H1 (cell line): ENCODE data around the gene PAK2. TPM values are rescaled to one million over a fixed set of nuclear protein-coding genes. Genes with fewer than 3 reads are reported as not detected.
"Not testable (repeated sequence)": the region's sequence is repeated elsewhere in the genome, so short reads cannot be mapped to it uniquely, and the experiment has no call there.

Experiments used
- CTCF ChIA-PET: fragments of 300-600 bp; sonication (Branson Sonifier 250); formaldehyde crosslinking; loops from one replicate; lab custom pipeline; 2021; ENCODE audit not compliant: partially characterized antibody; lab: Charles Lee
- POLR2A ChIA-PET: fragments of 300-600 bp; sonication (Branson Sonifier 250); formaldehyde crosslinking; loops from one replicate; lab custom pipeline; 2021; ENCODE audit warnings: inconsistent platforms; ENCODE audit not compliant: partially characterized antibody; lab: Charles Lee
- DNase-seq, 2 experiments: peaks; one replicate each; pipeline versions ENCODE4 v3.0.0 to v3.0.0-alpha.2; 2010 to 2022; ENCODE audit warnings: low spot score in 2 of 2, low read depth in 1 of 2, mixed read lengths in 1 of 2
- FAIRE-seq: peaks from 2 replicates; lab custom pipeline; 2011; peaks lifted over from hg19 to GRCh38; lab: Jason Lieb, UNC
- H2AFZ ChIP-seq: 2 replicates; pipeline ENCODE4 v1.8.1; 2012; ENCODE audit warnings: low read length, inconsistent platforms
- H2AK5ac ChIP-seq: 2 replicates; pipeline ENCODE4 v1.6.1; 2013; ENCODE audit warnings: low read depth, low read length
- H2BK120ac ChIP-seq: replicated peaks from 2 replicates; pipeline ENCODE3; 2013; ENCODE audit warnings: low read depth, low read length, inconsistent platforms
- H2BK12ac ChIP-seq: 2 replicates; pipeline ENCODE4 v1.6.1; 2013; ENCODE audit warnings: low read depth, low read length
- H2BK15ac ChIP-seq: 2 replicates; pipeline ENCODE4 v1.6.1; 2013; ENCODE audit warnings: low read length
- H2BK20ac ChIP-seq: 2 replicates; pipeline ENCODE4 v1.6.1; 2013; ENCODE audit warnings: low read length
- H2BK5ac ChIP-seq: 2 replicates; pipeline ENCODE4 v1.6.1; 2013; ENCODE audit warnings: low read depth, low read length
- H3K14ac ChIP-seq: 2 replicates; pipeline ENCODE4 v1.6.1; 2013; ENCODE audit warnings: inconsistent platforms; ENCODE audit not compliant: insufficient read length
- H3K18ac ChIP-seq: 2 replicates; pipeline ENCODE4 v1.6.1; 2013; ENCODE audit warnings: low read length; ENCODE audit errors: extremely low read depth
- H3K23ac ChIP-seq: 2 replicates; pipeline ENCODE4 v1.6.1; 2013; ENCODE audit warnings: inconsistent platforms; ENCODE audit not compliant: insufficient read length
- H3K23me2 ChIP-seq: 2 replicates; pipeline ENCODE4 v1.6.1; 2013; ENCODE audit warnings: low read depth, low read length
- H3K27ac ChIP-seq: 2 replicates; pipeline ENCODE4 v1.6.1; 2011; ENCODE audit warnings: low read depth, low read length, inconsistent platforms
- H3K27me3 ChIP-seq, 4 experiments: replicated peaks in 1 of 4; 1 replicate in 1 of 4; 2 replicates in 3 of 4; pipeline versions ENCODE4 v1.6.1 to v1.8.1; 2011 to 2013; ENCODE audit warnings: low read length in 3 of 4, mild to moderate bottlenecking in 3 of 4, inconsistent platforms in 2 of 4, mixed read lengths in 2 of 4, moderate library complexity in 1 of 4; ENCODE audit not compliant: control insufficient read depth in 3 of 4, insufficient read depth in 3 of 4; ENCODE audit errors: extremely low read depth in 1 of 4
- H3K36me3 ChIP-seq, 4 experiments: 2 replicates each; pipeline versions ENCODE4 v1.6.1 to v1.8.1; 2011 to 2013; ENCODE audit warnings: mild to moderate bottlenecking in 4 of 4, low read length in 3 of 4, moderate library complexity in 2 of 4, control low read depth in 1 of 4, inconsistent platforms in 1 of 4; ENCODE audit not compliant: insufficient read depth in 4 of 4, control insufficient read depth in 2 of 4
- H3K4ac ChIP-seq: replicated peaks from 2 replicates; pipeline ENCODE3; 2013; ENCODE audit warnings: low read length, low read depth, mixed read lengths, inconsistent platforms; ENCODE audit not compliant: insufficient read length
- H3K4me1 ChIP-seq, 4 experiments: replicated peaks in 1 of 4; 1 replicate in 1 of 4; 2 replicates in 3 of 4; pipeline versions ENCODE4 v1.6.1 to v1.8.1; 2011 to 2013; ENCODE audit warnings: low read length in 3 of 4, inconsistent platforms in 2 of 4, mixed read lengths in 1 of 4; ENCODE audit not compliant: insufficient read depth in 4 of 4, control insufficient read depth in 3 of 4
- H3K4me2 ChIP-seq, 2 experiments: 2 replicates each; pipeline versions ENCODE4 v1.6.1 to v1.8.1; 2011 to 2013; ENCODE audit warnings: low read depth in 2 of 2, low read length in 2 of 2, control low read depth in 1 of 2, inconsistent platforms in 1 of 2, mild to moderate bottlenecking in 1 of 2; ENCODE audit not compliant: insufficient read depth in 1 of 2
- H3K4me3 ChIP-seq, 4 experiments: fragments of 200-600, 300-600 bp in 1 of 4; sonication (generic), shearing (Covaris generic), sonication (Bioruptor Twin) in 1 of 4; 2 replicates each; pipeline versions ENCODE4 v1.5.1 to v1.8.1; 2011 to 2016; ENCODE audit warnings: low read length in 4 of 4, low read depth in 3 of 4, control low read depth in 2 of 4, inconsistent platforms in 2 of 4, mild to moderate bottlenecking in 2 of 4, mixed read lengths in 1 of 4, moderate library complexity in 1 of 4; ENCODE audit not compliant: insufficient read depth in 2 of 4; ENCODE audit errors: extremely low read depth in 1 of 4
- H3K56ac ChIP-seq: replicated peaks from 2 replicates; pipeline ENCODE3; 2013; ENCODE audit warnings: low read depth, mild to moderate bottlenecking, mixed read lengths, low read length, inconsistent platforms; ENCODE audit not compliant: insufficient read length
- H3K79me1 ChIP-seq: 2 replicates; pipeline ENCODE4 v1.6.1; 2013; ENCODE audit warnings: low read depth, low read length, control low read depth
- H3K79me2 ChIP-seq, 2 experiments: 2 replicates each; pipeline versions ENCODE4 v1.6.1 to v1.8.1; 2012 to 2013; ENCODE audit warnings: low read length in 2 of 2, mild to moderate bottlenecking in 2 of 2, inconsistent platforms in 1 of 2; ENCODE audit not compliant: insufficient read depth in 2 of 2, control insufficient read depth in 1 of 2
- H3K9ac ChIP-seq, 4 experiments: replicated peaks in 1 of 4; 1 replicate in 1 of 4; 2 replicates in 3 of 4; pipeline versions ENCODE4 v1.6.1 to v1.8.1; 2011 to 2013; ENCODE audit warnings: low read depth in 3 of 4, low read length in 3 of 4, control low read depth in 2 of 4, mild to moderate bottlenecking in 2 of 4, moderate library complexity in 2 of 4, inconsistent platforms in 1 of 4; ENCODE audit errors: extremely low read depth in 1 of 4
- H3K9me3 ChIP-seq, 2 experiments: 2 replicates each; pipeline versions ENCODE4 v1.6.1 to v1.8.1; 2012 to 2013; ENCODE audit warnings: mild to moderate bottlenecking in 2 of 2, moderate library complexity in 2 of 2, control low read depth in 1 of 2, inconsistent platforms in 1 of 2, low read depth in 1 of 2, low read length in 1 of 2, mixed read lengths in 1 of 2; ENCODE audit not compliant: insufficient read depth in 2 of 2
- H4K20me1 ChIP-seq, 2 experiments: replicated peaks in 1 of 2; 2 replicates each; pipeline versions ENCODE3 to v1.8.1; 2011 to 2013; ENCODE audit warnings: inconsistent platforms in 2 of 2, low read length in 2 of 2, mild to moderate bottlenecking in 1 of 2; ENCODE audit not compliant: insufficient read depth in 2 of 2, control insufficient read depth in 1 of 2
- H4K5ac ChIP-seq: 2 replicates; pipeline ENCODE4 v1.6.1; 2013; ENCODE audit warnings: low read length, low read depth, mixed read lengths, inconsistent platforms; ENCODE audit not compliant: insufficient read length
- H4K8ac ChIP-seq: 2 replicates; pipeline ENCODE4 v1.8.0; 2013; ENCODE audit warnings: mild to moderate bottlenecking, moderate library complexity, low read length, inconsistent platforms; ENCODE audit not compliant: insufficient read depth; ENCODE audit errors: extremely low read depth
- H4K91ac ChIP-seq: replicated peaks from 2 replicates; pipeline ENCODE3; 2013; ENCODE audit warnings: low read length, mixed read lengths, inconsistent platforms; ENCODE audit not compliant: insufficient read length
- WGBS, 2 experiments: shearing (Covaris generic) in 1 of 2; methylation state at CpG; one replicate each; pipeline versions ENCODE4 v1.1.6 to v1.1.7; 2013 to 2015; ENCODE audit warnings: low lambda C conversion rate in 2 of 2, mixed read lengths in 2 of 2, inconsistent platforms in 1 of 2, low coverage in 1 of 2, missing lambda C conversion rate in 1 of 2; ENCODE audit not compliant: insufficient replicate concordance in 2 of 2, insufficient coverage in 1 of 2, insufficient read length in 1 of 2; ENCODE audit errors: extremely low coverage in 1 of 2, missing lambda C conversion rate in 1 of 2; 5-methylcytosine and 5-hydroxymethylcytosine counted together
- polyA plus RNA-seq, 7 experiments: library from polyadenylated mRNA; depleted of rRNA in 3 of 7; stranded (reverse) in 5 of 7; unstranded in 2 of 7; fragments of >200 nt in 5 of 7; fragments of 200-250 nt in 2 of 7; gene quantifications; 1 replicate in 5 of 7; 2 replicates in 1 of 7; 4 replicates in 1 of 7; pipeline versions ENCODE4 v1.2.1 to v1.2.3, GENCODE V29; 2011 to 2013; ENCODE audit warnings: missing spikeins in 2 of 7, mixed read lengths in 2 of 7
- total RNA-seq: library from RNA; stranded (reverse); fragmentation: NEBNext Ultra II Directional; extraction: Animal tissue kit (Norgen Biotek cat#: 25700); gene quantifications from 2 replicates; pipeline ENCODE4 v1.2.1, GENCODE V29; 2021

PAK2 gene
- total and polyA plus RNA-seq, 2 of the 8 experiments (the other 6 are each of a cell fraction or from before 2014, with no cell fraction given): 13.1 to 60.5 TPM

- H3K27me3 ChIP-seq, H2BK120ac ChIP-seq, H2BK12ac ChIP-seq, H4K91ac ChIP-seq, H3K9me3 ChIP-seq, H3K4me2 ChIP-seq, H3K23me2 ChIP-seq, DNase-seq, H3K9ac ChIP-seq, H4K5ac ChIP-seq, H3K56ac ChIP-seq, H3K79me1 ChIP-seq, H3K27ac ChIP-seq, H3K18ac ChIP-seq, H3K23ac ChIP-seq, H3K4ac ChIP-seq, H2AFZ ChIP-seq, H3K4me1 ChIP-seq, H2BK15ac ChIP-seq, H3K14ac ChIP-seq, H2BK20ac ChIP-seq, H4K8ac ChIP-seq, H3K4me3 ChIP-seq, H2AK5ac ChIP-seq, H2BK5ac ChIP-seq, FAIRE-seq, H3K36me3 ChIP-seq: not testable (repeated sequence)
- H4K20me1 ChIP-seq: peaks cover 0 to 13% of the 10 kb centered on the region in 2 experiments
- ChIA-PET POLR2A (interaction anchor here (0.6 kb wide), 1 partner anchor 320 kb away, joined by 6 read pairs; no protein-coding TSS in a partner anchor), CTCF (interaction anchor here (0.7 to 1.7 kb wide), 5 partner anchors 9 to 157 kb away, joined by 3 to 4 read pairs (median 4); no protein-coding TSS in a partner anchor)
- 92% methylated on average over 7 of the region's 7 CpGs; no CpG with 5 or more reads in 1 of the 2 experiments for WGBS, 2 experiments
- H3K79me2 ChIP-seq: peaks cover 11 to 86% of the 10 kb centered on the region in 2 experiments
Observed at GRCh38 chr3:196874511-196875094, 134.9 kb downstream of the PAK2 start.
